Colonic mucosa (tissue), 4 donors: ENCODE measurements around the gene KDF1. TPM values are rescaled to one million over a fixed set of nuclear protein-coding genes. Genes with fewer than 3 reads are reported as not detected.

Experiments
- DNase-seq: peaks from one replicate; pipeline ENCODE4 v3.0.0-alpha.2; 2020
- H3K27ac ChIP-seq: fragments of 200-600 bp; one replicate; pipeline ENCODE4 v1.8.0; 2021
- H3K27me3 ChIP-seq: fragments of 200-600 bp; one replicate; pipeline ENCODE4 v1.8.0; 2021
- H3K36me3 ChIP-seq: fragments of 200-600 bp; one replicate; pipeline ENCODE4 v1.8.0; 2021
- H3K4me1 ChIP-seq: fragments of 200-600 bp; one replicate; pipeline ENCODE4 v1.8.0; 2021; ENCODE audit warnings: mild to moderate bottlenecking
- H3K4me3 ChIP-seq: fragments of 200-600 bp; one replicate; pipeline ENCODE4 v1.8.0; 2021
- H3K9ac ChIP-seq, 2 donors: one replicate each; pipeline ENCODE4 v1.7.0; 2013; ENCODE audit warnings: control low read depth in 2 of 2, low read depth in 2 of 2, low read length in 2 of 2
- H3K9me3 ChIP-seq: fragments of 200-600 bp; one replicate; pipeline ENCODE4 v1.8.0; 2021
- intact Hi-C: fragments of 100-400 bp; cut with DNase I; formaldehyde crosslinking; loops from one replicate; pipeline ENCODE4 v1.14.1; 2022
- total RNA-seq, 2 donors: library from RNA; stranded (reverse); fragmentation: NEBNext Ultra II Directional in 1 of 2; extraction: Animal tissue kit (Norgen Biotek cat#: 25700) in 1 of 2; gene quantifications; one replicate each; pipeline ENCODE4 v1.2.1, GENCODE V29; 2021
- TF ChIP-seq, protein P1 (sequence below): fragments of 200-600 bp; IDR thresholded peaks from one replicate; pipeline ENCODE4 v1.8.0; 2022; ENCODE audit warnings: antibody characterized with exemption, mild to moderate bottlenecking
- donor health status: healthy.
- donor health status: DM: no; HTN: no; CAD: no.
- donor health status: DM: no; HTN: no; CAD: no.

KDF1 gene
- total RNA-seq, 2 donors from 2014 or later, result 23.2 to 27.3 TPM

DNA sequence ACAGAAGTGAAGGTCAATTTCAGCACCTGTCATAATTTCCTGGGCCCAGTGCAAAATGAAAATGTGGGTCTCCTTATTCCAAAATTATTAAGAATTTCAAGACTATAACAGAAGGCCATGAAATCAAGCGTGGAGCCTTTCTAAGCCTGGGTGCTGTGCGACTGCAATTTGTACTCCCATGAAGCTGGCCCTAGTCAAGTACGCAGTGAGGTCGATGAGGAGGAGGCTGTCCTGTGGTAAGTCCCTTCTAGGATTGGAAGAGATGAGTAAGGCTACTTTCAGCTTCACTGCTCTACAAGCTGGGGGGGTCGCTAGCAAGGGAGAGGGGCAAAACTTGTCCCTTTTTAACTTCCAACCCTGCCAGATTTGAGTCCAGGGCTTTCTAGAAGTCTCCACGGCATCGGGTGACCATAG, 39.1 kb downstream of the KDF1 start:
- intact Hi-C loops, result no loop called here
- H3K9ac ChIP-seq, result peak overlapping the region; percentile 47 to 89

DNA sequence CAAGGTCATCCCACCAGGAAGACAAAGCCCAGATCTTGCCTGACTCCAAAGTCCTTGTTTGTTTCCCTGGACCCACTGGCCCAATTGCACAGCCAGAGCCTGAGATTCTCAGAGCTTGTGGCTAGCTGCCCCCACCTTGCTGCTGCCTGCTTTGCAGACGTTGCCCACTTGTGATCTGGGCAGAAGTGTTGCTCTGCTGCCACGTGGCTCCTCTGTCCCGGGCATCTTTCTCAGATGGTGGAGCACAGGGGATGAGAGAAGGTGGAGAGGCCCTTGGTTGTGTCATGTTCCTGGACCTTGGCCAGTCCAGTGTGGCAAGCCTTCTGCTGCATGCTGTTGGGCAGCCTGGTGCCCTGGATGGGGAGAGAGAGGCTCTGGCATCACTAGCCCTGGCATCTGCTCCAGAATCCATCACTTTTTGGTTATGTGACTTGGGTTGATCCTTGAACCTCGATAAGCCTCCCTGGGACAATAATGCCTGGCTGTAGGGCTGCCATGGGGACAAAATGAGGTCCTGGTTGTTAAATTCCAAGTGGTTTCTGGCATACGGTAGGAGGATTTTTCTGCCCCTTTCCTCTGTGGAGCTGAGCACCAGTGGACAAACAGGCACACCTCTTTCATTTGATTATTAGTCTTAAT, 44.9 kb downstream of the KDF1 start:
- intact Hi-C loops, result no loop called here
- no peaks in the 10 kb centered on the region for H3K27me3 ChIP-seq
- no peaks in the 10 kb centered on the region for H3K36me3 ChIP-seq
- peaks cover 10% of the 10 kb centered on the region for H3K4me1 ChIP-seq
- no peaks in the 10 kb centered on the region for H3K9me3 ChIP-seq
- no peak overlapping the region for H3K9ac ChIP-seq
- TF ChIP-seq, protein P1, sequence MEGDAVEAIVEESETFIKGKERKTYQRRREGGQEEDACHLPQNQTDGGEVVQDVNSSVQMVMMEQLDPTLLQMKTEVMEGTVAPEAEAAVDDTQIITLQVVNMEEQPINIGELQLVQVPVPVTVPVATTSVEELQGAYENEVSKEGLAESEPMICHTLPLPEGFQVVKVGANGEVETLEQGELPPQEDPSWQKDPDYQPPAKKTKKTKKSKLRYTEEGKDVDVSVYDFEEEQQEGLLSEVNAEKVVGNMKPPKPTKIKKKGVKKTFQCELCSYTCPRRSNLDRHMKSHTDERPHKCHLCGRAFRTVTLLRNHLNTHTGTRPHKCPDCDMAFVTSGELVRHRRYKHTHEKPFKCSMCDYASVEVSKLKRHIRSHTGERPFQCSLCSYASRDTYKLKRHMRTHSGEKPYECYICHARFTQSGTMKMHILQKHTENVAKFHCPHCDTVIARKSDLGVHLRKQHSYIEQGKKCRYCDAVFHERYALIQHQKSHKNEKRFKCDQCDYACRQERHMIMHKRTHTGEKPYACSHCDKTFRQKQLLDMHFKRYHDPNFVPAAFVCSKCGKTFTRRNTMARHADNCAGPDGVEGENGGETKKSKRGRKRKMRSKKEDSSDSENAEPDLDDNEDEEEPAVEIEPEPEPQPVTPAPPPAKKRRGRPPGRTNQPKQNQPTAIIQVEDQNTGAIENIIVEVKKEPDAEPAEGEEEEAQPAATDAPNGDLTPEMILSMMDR, result no peak
- H3K4me3 ChIP-seq, result no peak overlapping the region
- peak overlapping the region; percentile 77 for H3K27ac ChIP-seq
- peak; percentile 58 for DNase-seq

More for the DNA sequence above, 39.1 kb downstream of the KDF1 start:
- no peaks in the 10 kb centered on the region for H3K4me1 ChIP-seq
- H3K27me3 ChIP-seq, result no peaks in the 10 kb centered on the region
- H3K27ac ChIP-seq, result peak overlapping the region; percentile 78
- H3K4me3 ChIP-seq, result peak overlapping the region; percentile 92
- DNase-seq, result no peak
- H3K9me3 ChIP-seq, result no peaks in the 10 kb centered on the region
- H3K36me3 ChIP-seq, result no peaks in the 10 kb centered on the region
- TF ChIP-seq, protein P1, result no peak

DNA sequence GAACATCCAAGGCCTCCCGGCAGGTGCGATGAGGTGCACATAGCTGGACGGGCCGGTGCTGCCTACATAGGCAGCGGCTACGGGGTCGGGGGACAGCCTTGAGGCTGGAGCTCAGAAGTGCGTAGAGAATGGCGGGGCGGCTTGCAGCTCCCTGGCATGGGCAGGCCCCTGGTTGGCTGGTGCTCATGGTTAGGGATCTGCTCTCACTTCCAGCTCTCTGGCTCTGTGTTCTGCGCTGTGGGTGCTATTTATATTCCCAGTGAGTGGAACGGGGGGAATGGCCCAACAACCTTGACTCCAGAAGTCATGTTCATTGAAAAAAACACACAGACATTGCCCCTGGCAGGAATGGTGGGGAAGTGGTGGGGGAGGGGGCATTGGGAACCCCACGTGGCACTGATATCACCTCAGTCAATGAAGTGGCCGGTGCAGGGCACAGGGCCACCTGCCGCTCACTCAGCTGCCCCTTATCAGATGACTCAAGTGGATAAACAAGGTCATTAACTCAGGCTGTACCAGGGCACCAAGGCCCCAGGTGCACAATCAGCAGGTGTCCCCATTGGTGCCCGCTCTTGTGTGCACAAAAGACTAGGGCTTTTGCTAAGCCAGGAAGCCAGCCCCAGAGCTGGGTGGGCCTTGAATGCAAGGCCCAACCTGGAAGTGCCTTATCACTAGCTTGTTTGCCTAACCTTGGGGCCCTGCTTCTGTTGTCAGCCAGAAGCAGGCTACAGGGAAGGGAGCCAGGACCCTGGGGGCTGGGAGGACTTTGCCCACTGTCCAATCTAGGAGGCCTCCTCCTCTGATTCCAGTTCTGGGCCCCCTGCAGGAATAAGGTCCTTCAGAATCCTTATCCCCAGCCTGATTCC, 46.3 kb downstream of the KDF1 start, which contains the start of gene NR0B2:
TSS of gene NR0B2 (minus strand) at position 222 of the 866 bp plus-strand sequence. CDS start at position 187, 35 bp downstream.
- DNase-seq, result peak; percentile 91
- TF ChIP-seq, protein P1, result no peak
- Histone ChIP-seq H3K4me3 (no peak within 1 kb of the TSS), H3K27ac (peak within 1 kb of the TSS; percentile 77), H3K9ac (peak within 1 kb of the TSS in 1 of 2 donors; percentile 71), H3K9me3 (no peaks in the 10 kb centered on the region), H3K36me3 (no peaks in the 10 kb centered on the region), H3K4me1 (peaks cover 14% of the 10 kb centered on the region), H3K27me3 (no peaks in the 10 kb centered on the region)
- intact Hi-C loops, result no loop called here

DNA sequence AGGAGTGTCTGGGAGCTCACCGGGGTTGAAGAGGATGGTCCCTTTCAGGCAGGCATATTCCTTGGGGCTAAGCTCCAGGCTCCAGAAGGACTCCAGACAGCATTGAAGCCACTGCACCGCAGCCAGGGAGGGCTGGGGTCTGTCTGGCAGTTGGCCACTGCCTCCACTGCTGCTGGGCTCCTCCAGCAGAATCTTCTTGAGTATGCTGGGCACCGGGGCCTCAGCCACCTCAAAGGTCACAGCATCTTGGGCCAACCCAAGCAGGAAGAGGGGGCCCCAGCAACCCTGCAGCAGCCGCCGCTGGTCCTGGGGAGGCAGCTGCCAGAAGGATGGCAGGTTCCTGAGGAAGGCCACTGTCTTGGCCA, 46.9 kb downstream of the KDF1 start:
- Histone ChIP-seq H3K36me3 (no peaks in the 10 kb centered on the region), H3K9ac (peak overlapping the region in 1 of 2 donors; percentile 71), H3K27me3 (no peaks in the 10 kb centered on the region), H3K9me3 (no peaks in the 10 kb centered on the region), H3K27ac (peak overlapping the region; percentile 77), H3K4me1 (peaks cover 14% of the 10 kb centered on the region), H3K4me3 (no peak overlapping the region)
- intact Hi-C loops, result no loop called here
- TF ChIP-seq, protein P1, result no peak
- DNase-seq, result no peak

DNA sequence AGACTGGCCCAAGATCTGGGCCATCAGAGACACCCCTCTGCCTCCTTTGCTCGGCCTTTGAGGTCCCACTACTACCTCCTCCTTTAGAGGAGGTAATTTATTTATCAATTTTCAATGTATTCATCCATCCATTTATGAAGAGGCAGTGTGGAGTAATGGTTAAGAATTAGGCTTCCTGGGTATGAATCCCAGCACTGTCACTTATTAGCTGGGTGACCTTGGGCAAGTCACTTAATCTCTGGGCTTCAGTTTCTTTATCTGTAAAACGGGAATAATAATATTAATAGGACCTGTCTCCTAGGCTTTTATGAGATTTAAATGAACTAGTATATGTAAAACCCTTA, 48.1 kb downstream of the KDF1 start:
- H3K27ac ChIP-seq, result no peak overlapping the region
- H3K27me3 ChIP-seq, result no peaks in the 10 kb centered on the region
- DNase-seq, result no peak
- TF ChIP-seq, protein P1, result no peak
- intact Hi-C loops, result no loop called here
- H3K9me3 ChIP-seq, result no peaks in the 10 kb centered on the region
- H3K36me3 ChIP-seq, result no peaks in the 10 kb centered on the region
- no peak overlapping the region for H3K9ac ChIP-seq
- peaks cover 14% of the 10 kb centered on the region for H3K4me1 ChIP-seq
- no peak overlapping the region for H3K4me3 ChIP-seq
